Stimulated activated CD4-positive, alpha-beta T cell treated with anti-CD3 and anti-CD28 coated beads, Interleukin-1b, Interleukin-23, amount 100 ng/mL, for 4 hours (primary cell): ENCODE data around the gene BRF1.
"Not testable (repeated sequence)": the region's sequence is repeated elsewhere in the genome, so short reads cannot be mapped to it uniquely, and the experiment has no call there.

Source experiments
- DNase-seq, 2 donors: peaks; one replicate each; pipeline ENCODE4 v3.0.0-alpha.2; 2020; ENCODE audit warnings: low read depth in 2 of 2

BRF1 gene

DNA sequence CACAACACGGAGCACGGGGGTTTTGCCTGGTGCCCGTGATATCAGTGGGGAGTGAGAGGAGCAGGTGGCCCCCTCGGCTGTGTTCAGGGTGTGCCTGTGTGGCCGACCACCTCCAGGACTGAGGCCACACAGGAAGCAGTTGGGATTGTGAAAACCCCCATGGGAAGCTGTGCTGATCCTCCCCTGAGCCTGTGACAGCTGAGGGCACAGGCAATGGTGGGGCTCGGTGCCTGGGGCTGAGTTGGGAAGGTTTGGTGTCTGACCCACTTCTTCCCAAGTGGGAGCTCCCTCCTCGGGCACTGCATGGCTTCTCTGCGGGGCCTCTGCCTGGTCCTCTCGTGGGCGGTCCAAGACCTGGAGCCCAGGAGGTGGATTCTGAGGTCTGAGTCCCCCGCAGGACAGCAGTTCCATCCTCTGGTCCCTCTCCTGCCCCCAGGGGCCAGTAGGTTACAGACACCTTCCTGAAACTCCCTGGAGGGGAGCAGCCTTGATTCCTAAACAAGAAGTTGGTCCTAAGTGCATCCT lies 31.6 kb upstream of the BRF1 start:
- no peak for DNase-seq

DNA sequence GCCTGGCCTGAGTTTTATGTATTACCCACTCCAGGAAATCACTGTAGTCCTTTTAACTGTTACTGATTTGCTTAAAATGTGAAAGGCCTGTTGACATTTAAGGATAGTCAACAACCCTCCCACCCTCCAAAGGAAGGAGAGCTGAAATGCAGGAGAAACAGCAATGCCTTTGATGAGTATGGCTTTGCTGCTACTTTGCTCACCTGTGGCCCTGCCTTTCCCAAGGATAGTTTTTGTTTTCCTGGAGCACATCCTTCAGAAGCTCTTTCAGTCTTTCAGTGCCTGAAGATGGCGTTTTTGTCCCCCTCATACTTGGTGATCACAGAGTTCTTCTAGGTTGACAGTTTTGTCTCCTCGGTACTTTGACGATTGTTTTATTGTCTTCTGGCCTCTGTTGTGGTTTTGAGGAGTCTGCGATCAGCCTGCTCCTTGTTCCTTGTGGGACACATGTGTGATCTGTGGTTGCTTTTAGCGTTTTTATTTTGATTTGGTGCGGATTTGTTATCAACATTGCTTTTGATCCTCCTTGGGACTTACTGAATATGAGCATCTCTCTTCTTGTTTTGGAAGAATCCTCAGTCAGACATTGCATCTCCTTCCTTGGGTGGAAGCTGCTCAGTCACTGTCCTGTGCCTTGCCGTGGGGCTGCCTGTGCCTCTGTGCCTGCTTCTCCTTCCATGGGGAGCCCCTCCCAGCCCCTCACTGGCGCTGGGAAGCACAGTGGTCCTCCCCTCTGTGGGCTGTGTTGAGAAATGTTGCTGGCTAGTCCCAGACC lies 31.0 kb upstream of the BRF1 start:
- DNase-seq, result no peak

DNA sequence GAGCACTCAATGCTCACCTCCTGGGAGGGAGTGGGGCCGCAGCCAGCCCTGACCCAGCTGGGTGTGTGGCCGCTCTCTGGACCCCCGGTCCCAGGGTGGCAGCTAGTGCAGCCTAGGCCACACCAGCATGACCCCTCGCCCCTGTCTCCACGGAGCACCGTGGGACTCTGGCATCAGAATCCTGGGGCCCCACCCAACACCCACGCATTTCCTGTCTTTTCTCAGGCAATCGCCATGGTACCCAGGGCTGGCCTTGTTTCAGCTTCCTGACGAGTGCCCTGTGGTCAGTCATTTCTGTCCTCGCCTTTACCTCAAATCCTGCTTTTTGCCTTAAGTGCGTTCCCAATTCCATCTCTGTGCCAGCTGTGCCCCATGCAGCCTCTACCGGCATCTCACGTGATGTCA lies 29.7 kb upstream of the BRF1 start:
- no peak for DNase-seq

DNA sequence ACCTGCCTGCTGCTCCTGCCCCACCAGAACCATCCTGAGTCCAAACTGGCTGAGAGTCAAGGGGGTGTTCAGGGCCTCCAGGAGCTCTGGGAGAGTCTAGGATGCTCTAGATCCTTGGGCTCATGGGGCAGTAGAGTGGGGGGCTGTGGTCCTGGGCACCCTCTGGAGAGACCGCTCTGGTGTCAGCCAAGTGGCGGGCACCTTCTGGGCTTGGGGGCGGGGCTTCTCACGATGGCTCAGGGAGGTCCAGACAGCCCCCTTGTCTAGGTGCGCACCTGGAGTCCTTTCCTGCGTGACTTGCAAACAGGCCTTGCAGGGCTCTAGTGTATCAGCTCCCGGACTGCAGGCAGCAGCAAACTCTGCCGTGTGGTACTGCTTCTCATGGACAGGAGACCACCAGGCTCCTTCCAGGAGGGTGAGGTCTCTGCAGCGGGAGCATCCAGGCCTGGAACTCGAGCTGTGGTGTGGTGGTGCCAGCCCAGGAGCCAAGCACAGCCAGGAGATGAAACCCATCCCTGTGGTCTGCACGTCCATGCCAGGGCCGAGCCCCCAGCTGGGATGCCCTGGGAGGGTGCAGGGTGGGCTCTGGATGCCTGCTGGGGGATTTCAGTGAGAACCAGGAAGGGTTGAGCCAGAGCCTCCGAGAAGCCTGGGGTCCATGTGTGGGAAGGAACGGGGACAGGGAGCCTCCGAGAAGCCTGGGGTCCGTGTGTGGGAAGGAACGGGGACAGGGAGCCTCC lies 28.8 kb upstream of the BRF1 start:
- DNase-seq, result no peak

DNA sequence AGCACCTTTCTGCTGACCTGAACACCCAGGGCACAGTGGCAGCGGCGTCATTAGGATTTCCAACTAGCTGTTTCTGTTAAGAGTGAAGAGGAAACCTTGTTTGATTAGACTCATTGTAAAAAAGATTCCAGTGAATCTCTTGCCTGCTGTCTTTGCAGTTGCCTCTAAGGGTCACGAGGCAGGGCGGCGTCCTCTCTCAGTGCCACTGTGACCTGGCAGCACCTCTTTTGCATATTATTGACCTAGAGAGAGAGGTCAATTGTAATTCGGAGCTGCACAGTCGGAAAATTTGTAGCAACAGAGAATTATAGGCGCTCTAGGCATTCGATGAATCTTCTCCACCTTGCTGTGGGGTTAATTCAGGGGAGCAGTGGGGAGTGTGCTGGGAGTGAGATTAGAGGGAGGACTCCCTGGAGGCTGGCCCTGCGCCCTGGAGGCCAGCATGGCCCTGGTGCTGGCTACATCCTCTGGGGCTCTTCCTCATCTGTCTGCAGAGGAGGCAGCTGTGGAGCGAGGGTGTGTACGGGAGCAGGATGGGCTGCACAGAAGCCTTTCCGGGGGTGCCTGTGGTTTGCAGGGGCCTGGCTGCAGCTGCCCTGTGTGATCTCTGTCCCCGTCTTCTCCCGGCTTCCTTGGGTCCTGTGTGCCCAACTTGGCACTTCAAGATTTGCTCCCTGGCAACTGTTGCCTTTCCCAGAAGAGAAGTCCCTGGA lies 28.0 kb upstream of the BRF1 start:
- DNase-seq, result no peak

DNA sequence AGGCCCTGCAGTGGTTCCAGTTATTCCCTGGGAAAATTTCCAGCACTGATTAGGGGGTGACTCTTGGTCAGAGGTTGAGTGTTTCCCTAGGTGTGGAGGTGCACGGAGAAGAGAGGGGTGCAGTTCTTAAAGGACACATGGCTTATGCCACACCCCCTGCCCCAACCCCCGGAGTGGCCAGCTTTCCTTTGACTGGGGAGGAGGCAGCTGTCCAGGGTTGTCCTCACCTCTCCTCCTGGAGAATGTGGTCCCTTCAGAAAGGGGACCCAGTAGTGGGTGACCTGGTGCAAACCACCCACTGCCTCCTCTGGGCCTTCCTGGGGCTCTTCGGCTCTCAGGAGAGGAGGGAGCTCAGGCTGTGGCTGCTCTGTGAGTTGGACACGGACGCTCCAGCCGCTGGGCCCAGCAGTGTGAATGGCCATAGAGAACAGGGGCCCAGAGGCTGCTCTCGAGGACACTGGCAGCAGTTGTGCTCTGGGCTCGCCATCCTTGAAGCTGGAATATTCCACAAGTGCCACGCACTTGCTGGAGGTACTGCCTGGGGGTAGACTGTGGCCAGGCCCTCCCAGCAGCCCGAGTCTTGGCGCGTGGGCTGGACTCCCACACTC lies 27.4 kb upstream of the BRF1 start:
- DNase-seq, result no peak

DNA sequence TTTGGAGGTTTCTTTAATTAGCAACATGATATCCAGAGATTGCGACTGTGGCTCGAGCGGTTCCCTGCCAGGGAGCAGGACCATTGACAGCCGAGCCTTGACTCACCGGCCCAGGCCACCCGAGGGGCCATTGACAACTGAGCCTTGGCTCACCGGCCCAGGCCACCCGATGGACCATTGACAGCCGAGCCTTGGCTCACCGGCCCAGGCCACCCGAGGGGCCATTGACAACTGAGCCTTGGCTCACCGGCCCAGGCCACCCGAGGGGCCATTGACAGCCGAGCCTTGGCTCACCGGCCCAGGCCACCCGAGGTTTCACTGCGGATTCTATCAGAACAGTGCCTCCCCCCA lies 26.9 kb upstream of the BRF1 start:
- not testable (repeated sequence) for DNase-seq

DNA sequence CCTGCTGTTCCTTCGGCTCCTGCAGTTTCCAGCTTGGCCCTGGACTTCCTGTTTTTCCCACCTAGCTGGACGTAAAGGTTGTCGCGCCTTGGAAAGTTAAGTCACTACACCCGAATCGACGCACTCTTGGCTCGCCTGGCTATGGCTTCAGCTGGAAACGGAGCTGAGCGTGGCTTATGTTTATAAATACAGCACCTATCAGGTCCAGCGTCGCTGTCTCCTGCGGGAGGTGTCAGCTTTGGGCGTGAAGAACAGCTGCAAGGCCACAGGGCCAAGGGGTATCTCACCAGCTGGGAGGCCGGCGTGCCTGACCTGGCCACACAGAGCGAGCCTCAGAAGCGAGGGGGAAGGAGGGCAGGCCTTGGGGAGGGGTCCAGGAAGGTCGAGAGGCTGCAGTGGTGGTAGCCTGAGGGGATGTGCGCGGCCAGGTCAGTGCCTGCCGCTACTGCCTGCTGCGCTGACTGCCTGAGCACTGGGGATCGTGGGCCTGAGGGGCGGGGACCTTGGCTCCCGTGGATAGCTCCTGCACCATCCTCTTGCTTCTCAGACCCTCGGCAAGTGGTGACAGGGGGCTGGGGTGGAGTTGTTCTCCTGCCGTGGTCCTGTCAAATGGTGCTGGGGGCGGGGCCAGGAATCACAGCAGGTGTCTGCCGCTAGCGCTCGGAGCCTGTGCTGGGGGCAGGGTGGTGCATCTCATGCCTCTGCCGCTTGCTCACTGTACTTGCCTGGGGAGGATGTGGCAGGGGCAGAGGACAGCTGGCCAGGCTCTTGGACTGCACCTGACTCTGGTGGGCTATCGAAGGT lies 26.3 kb upstream of the BRF1 start:
- DNase-seq, result no peak

DNA sequence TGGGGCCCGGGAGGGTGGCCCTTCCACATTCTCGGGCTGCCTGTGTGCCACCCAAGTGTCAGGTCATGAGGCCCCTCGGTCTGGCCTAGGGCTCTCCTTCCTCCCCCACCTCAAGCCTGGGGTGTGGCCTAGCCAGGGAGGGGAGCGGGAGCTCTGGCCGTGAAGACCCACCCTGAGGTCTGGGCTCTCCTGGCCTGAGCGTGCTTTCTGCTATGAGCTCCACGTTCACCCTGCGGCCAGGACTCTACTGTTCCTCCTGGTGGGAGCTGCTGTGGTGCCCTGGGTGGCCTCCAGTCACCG lies 25.7 kb upstream of the BRF1 start:
- no peak for DNase-seq

DNA sequence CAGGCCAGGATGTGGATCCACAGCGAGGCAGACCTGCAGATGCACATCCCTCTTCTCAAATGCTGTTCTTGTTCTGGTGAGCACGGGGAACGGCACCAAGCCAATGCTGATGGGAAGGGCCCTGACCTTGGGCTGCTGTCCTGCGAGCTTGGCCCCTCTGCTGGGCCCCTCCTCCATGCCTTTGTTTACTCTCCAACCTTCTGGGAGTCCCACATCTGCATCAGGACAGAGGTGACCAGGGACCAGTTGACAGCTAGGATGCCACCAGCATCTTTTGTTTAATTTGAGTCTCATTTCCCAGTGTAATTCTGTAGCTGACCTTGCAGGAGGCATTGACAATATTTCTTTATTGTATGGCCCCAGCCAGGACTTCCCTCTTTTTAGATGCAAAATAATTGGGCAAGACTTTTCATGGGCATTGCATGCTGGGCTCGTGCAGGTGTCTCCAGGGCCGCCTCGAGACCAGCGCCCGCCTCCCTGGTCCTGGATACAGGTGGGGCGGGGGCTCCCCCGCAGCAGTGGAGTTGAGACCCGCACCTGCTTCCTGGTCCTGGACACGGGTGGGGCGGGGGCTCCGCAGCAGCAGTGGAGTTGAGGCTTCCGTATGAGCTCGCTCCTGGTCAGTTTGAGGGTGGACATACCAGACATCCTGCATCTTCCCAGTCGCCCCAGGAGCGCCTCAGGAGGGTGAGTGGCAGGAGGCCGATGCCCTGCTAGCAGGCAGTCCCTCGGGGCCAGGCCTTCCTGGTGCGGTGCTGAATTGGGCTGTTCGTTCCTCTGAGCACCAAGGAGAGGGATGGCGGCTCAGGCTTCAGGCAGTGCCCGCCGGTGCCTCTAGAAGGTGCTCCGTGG lies 25.1 kb upstream of the BRF1 start:
- no peak for DNase-seq

DNA sequence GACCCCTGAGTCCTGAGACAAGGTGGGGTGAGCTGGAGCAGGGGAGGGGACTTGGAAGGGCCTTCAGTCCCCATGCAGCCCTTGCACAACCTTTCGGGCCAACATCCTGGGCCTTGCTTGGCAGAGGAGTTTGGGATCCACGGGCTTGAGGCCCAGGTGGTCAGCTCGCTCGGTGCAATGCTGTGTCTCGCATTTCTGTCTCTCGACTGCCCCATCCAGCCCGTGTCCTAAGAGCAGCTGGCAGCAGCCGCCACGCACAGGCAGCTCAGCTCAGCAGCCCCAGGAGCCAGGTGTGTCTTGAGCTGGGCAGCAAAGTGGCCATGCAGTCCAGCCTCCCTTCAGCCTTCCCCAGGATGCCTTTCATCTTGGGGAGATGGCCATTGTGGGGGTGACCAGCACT lies 24.5 kb upstream of the BRF1 start:
- DNase-seq, result no peak

DNA sequence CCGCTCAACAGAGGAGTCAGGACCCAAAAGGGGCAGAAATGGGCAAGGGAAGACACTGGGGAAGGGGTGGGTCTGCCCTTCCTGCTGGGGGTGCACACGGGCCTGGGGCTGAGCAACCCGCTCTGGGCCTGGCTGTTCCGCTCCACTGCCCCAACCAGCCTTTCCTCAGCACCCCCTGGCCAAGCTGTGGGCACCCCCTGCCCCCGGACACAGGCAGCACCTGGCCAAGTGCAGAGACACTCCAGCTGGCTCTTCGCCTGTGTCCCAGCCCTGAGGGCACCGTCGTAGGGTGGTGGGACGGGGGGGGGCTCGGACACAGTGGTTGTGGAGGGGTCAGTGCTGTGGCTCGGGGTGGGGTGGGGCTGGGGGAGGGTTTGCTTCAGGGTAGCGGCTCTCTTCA lies 24.1 kb upstream of the BRF1 start:
- no peak for DNase-seq

DNA sequence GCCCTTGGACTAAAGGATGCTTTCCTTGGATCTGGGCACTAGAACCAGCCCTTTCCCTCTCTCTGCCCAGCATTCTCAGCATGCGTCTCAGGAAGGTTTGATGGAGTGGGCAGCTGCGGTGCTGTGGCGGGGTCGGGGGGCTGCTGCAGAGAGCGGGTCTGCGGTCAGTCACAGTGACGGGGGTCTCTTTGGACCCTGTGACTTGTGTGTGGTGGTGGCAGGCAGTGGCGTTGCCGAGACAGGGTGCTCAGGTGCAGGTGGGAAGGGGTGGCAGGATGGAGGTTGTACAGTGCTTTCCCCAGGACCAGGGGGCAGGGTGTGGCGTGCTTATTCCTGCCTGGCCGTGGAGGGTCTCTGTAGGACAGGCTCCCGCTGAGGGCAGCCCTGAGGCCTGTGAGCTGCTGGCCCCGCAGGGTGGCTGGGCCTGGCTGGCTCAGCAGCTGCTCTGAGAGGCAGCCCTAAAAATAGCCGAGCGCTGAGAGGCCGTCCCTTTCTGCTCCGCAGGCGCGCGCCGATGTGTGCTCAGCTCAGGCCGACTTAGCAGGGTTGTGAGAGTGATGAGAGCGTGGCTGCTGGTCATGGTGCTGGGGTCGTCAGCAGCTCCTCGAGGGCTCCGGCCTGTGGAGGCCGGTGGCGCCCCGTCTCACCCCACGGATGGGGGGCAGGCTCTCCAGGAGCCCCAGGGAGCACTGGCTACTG lies 23.4 kb upstream of the BRF1 start:
- no peak for DNase-seq

DNA sequence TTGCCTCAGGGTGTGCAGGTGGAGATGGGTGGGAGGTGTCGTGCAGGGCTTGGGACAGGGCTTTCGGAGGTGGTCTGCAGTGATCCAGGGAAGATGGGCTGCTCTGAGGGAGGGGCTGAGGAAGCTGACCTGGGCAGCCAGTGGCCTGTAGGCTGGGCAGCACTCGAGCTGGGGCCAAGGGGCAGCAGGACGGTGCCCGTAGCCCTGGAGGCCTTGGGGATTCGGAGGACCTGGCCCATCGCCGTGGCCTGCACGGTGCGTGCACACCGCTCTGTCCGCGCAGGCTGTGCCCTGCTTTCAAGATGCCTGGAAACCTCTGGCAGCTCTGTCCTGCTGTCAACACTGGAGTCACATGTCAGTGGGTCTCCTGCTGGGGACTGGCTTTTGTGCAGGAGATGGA lies 22.9 kb upstream of the BRF1 start:
- DNase-seq, result no peak

DNA sequence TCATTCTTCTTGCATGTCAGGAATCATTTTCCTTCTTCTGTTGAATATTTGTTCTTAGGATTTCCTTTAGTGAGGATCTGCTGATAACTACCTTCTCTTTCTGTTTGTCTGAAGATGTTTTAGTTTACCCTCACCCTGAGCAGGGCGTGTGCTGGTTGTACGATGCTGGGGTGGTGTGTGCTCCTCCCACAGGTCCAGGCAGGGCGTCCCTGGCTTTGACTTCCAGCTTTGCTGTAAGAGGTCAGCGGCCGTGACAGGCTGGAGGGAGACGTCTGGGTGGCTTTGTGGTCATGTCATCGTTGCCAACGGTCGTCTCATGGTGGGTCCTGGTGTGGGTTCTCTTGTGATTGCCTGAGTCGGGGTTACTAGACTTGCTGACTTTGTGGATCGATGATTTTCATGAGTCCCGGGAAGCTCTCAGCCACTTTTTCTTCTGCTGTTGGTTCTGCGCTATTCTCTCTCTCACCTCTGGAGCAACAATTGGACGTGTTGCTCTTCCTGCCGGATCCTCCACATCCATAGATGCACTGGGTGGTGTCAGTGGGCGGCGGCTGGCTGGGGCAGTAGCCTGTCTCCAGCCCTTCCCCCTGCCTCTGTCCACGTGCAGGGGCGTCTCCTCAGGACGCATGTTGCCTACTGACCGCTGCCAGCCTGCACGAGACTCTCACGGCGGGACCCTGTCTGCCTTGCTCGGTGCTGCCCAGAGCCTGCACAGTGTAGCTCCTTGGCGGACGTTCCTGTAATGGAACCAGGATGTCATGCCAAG lies 22.2 kb upstream of the BRF1 start:
- DNase-seq, result no peak

DNA sequence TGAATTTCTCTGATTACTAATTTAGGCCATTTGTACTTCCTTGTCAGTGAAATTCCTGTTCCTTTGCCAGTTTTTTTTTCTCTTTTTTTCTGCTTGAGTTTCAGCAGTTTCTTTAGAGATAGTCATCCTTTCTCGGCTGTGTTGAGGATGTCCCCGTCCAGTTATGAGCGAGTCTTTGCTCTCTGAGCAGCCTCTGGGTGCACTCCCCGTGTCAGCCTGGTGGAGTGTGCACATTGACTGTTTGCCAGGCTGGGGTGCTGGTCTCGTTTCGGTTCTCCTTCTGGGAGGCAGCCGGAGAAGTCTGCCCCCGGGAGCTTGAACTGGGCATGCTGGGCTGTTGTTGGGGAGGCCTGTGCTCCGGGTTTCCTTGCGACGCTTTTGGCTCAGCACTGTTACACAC lies 16.7 kb upstream of the BRF1 start:
- no peak for DNase-seq

DNA sequence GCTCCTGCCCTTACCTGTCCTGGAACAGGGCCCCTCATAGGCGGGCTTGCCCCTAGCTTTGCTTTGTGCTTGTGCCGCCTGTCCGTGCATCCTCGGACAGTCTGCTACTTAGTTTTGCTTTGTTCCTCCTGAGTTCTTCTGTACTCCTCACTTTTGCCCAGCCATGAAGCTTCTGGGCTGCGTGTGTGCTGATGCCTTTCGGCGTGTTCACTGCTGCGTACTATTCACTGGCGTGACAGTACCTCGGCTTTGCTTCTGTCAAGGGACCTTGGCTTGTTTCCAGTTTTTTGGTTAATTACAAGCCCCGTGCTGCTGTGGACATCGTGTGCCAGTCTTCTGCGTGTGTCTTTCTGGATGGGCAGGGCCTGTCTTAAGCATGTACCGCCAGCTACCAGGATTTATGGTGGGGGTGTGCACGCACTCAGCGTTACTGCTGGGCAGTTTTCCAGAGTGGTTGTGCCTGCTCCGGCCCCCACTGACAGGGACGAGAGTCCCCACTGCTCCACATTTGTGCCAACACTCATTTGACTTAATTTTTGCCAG lies 16.2 kb upstream of the BRF1 start:
- DNase-seq, result no peak

DNA sequence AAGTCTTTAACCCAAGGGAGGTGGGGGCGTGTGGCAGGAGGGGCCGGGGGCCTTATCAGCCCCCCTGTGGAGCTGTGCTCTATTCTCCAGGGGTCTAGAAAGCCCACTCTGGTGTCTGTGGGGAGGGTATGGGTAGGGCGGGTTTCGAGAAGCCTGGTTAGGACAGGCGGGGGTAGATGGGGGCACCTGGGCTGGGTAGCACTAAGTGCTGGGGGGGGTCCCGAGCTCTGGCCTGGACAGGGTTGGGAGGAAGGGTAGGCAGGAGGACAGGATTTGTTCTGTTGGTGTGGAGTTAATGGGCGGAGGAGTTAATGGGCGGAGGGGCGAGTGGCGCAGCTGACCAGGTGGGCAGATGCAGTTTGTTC lies 15.8 kb upstream of the BRF1 start:
- DNase-seq, result no peak

DNA sequence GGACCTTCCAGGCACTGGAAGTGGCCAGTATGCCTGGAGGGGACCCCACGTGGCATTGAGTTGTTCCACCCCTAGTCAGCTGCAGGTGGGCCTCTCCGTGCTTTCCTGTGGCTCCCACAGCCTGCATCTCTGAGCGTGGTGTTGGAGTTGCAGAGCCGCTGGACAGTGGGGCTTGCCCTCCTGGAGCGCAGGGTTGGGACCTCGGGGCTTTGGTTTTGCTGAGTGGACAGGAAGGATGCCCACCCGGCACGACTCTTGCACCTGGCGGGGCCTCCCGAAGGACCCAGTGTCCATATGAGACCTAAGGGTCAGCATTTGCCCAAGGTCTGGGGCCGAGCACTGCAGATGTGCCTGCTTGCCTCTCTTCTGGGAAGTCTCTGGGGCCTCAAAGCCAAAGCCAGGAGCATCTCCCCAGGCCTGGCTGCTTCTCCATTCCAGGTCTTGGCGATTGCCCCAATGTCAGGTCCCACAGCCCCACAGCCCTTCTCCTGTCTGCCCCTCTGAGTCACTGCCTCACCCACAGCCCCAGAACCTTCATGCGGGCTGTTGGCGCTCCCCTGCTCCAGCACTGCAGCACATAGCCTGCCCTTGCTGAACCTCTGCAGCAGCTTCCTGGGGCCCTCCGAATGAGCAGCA lies 15.3 kb upstream of the BRF1 start:
- DNase-seq, result no peak
